ENCODE measurements around the gene KRT20.
A peak's percentile ranks its signal among the peaks of the same experiment; 100 is the strongest.
"Not testable (repeated sequence)": the region's sequence is repeated elsewhere in the genome, so short reads cannot be mapped to it uniquely, and the experiment has no call there.

KRT20 gene

DNA sequence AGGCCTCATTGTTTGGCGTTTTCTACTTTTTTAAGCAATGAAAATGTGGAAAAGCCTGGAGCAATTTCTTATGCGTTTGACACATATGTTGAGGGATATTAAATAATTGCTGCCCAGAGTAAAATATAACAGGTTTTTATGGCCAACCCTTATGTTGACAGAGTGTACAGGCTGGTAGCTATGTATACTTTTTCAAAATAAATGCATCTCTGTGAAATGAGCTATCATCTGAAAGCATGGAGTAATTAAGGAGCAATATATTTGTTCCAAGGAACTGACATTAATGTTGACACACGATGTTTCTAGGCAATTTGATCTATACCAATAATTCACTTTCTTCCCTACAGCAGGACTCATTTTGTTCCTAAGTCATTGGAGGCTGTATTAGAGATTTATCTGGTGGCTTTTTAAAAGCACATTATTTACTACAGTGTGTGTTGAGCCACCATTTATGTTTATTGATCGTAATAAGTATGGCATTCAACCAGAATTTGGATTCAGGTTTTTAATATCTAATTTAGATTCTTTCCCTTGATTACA, 11.9 kb upstream of the KRT20 start:
- peak in 2 of 3 experiments; percentile 16 to 73 for DNase-seq

DNA sequence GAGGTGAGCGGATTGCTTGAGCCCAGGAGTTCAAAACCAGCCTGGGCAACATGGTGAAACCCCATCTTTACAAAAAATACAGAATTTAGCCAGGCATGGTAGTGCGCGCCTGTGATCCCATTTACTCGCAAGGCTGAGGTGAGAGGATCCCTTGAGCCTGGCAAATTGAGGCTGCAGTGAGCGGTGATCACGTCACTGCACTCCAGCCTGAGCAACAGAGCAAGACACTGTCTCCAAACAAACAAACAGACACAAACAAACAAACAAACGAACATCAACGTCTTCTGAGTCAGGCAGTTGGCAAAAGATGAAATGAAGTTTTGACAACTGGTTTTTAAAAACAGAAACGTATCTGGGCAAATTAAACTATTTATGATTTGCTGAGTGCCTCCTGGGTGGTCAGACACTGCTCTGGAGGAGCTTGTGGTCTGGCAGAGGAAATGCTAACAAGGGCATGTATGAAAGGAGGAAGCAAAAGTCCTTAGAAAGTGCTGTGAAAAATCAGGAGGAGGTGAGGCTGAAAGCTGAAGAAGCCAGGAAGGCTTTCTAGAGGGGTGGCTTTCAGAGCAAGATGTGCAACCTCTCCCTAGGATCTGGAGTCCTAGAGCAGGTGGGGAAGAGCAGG, 10.2 kb upstream of the KRT20 start:
- no peak for DNase-seq

DNA sequence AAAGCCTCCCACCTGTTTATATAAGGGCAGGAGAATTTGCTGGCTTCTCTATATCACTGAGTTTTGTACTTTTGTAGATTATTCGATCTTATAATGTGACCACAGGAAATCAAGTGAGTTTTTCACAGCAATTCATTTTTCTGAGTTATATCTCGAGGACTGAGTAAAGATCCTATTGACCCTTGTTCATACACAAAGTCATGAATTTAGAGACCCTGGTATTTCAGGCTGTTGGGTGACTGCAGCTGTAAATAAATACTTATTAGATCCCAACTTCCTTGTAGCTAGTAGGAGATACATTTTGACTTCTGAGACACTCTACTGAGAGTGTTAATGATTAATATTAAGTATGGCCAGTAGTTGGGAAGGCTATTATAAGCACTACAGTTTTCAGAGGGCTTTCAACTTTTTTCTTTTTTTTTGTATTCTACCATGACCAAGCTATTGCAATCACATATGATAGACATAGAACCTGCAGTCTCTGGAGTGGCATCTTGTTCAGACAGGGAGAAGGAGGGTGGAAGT, 3.2 kb upstream of the KRT20 start:
- no peak for DNase-seq

DNA sequence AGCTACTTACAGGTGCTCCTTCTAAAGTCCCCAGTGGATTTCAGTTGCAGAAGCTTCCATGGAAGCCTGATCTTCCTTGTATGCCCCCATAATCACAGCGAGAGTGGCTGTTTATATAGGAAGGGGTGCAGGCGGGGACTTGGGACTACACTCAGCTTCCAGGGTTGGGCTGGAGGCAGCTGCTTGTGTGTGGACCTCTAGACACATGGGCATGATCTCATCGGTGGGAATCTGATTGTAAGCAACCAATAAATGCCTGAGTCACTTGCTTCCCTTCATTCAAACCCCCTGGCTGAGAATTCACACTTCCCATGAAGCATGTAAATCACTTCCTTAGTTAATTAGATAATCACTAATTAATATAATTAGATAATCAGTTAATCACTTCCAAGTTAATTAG, 1.0 kb upstream of the KRT20 start:
- DNase-seq: peak in 1 of 3 experiments; percentile 33

DNA sequence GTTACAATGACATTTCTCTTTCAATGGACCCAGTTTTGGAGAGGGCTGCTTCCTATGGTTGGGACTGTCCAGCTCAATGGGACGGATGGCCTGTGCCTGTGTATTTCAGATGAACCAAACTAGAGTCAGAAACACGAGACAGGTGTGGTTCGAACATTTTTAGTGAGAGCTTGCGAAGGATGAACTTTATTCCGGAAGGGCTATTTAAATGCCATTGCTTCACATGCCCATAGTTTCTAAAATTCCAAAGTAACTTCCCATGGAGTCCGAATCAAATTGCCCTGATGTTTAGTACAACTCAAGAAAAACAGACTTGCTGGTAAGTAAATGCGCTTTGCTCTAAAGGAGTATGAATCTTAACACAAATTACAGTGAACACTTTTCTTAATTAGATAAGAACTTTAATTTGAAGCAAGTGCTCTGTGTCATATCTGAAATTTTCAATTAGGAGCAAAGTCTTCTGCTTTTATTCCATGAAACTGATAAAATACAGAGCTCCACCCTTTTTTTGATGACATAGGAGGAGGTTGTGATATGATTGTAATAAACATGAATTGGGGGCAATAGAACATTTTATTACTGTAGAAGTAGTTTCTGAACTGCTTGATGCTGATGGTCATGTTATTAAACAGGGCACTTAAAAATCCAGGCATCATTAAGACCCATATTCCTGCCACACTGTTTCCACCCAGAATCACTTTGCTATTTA, 1.3 kb downstream of the KRT20 start:
- DNase-seq: no peak

DNA sequence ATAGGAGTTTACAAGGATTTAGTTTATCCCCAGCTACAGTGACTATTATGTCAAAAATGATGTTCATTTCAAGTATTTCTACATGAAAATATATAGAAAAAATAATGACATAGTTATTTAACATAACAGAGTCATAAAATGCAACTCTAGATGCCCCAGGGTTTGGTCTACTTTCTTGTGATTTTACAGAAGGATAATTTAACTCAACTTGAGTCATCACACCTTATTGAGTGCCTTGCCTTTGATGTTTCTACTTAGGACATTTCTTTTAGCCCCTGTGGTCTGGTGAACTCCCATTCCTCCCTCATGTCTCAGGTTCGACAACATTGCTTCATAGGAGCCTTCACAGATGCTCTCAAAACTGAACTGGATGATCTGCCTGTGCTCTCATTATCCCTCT, 2.0 kb downstream of the KRT20 start:
- no peak for DNase-seq

DNA sequence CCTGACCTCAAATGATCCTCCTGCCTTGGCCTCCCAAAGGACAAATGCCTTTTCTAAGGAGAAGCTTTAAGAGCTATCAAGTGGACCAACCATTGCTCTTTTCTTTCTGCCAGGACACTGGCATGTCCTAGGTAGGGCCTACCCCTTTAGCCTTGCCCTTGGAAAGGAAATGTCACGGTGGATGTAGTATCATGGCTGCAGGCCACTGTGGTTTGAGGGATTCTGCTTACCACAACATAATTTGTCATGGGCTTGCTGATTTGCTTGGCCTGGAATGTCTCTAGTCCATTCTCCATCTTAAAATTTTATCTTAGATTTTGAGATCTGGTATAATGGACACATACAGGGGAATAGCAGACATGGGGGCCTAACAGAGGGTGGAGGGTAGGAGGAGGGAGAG, 6.0 kb downstream of the KRT20 start:
- no peak for DNase-seq

DNA sequence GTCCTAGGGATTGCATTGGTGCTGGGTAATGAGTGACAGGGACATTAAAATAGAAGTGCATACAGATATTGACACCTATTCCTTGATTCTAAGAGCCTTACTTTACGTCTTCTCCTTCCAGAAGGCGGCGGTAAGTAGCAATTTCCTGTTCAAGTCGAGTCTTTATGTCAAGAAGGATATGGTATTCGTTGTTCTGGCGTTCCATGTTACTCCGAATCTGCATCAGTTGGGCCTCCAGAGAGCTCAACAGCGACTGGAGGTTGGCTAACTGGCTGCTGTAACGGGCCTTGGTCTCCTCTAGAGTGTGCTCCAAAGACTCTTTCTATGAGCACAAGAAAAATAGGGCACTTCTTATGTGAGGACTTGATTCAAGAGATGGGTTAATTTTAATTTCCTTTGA, 7.0 kb downstream of the KRT20 start:
- DNase-seq: no peak

DNA sequence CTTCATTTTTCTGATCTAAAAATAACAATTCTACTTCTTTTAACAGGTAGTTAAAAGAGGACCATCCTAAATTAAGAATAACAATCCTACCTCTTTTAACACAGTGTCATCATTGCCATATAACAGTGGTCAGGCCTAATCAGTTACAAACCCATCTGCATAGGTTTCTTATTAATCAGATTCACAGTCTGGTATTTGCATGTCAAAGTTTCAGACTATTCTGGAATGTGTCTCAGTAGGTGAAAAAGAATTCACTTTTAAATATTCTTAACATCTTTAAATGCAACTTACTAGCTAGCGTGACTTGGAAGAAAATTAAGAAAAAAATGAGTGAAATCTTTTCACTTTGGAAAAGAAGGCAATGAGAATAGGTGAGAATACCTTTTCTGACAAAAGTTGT, 11.2 kb downstream of the KRT20 start:
- DNase-seq: no peak

DNA sequence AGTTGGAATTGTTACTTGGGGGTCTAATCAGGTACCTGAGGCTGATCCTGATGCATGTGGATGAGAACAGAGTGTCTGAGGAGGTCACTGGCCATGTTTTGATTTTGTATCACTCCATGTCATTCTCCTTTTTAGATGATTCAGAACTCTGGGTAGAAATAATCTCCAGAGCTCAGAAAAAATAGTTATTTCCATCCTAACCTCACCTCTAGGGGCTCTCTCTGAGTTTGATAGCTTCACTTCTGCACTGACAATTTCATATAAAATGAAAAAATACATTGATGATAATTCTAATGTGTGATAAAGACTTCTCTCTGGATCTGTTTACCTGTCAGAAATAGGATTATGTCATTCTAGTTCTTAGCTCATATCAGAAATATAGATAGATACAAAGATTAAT, 11.8 kb downstream of the KRT20 start:
- no peak for DNase-seq

DNA sequence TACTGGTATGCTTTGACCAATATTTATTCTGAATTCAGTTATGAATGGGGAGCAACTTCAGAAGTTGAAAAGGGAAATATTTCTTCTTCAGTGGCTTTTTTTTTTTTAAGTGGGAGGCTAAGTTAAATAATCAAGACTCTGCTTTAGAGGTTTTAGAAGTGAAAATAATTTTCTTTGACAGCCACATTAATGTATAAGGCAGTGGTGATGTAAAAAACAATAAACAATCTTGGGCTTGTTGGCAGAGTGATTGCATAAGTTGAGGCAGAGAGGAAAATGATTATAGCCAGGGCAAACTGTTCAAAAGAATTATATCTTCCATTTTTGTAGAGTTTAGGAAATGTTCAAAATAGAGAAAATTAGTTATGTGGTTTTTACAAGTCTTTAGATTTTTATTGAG, 12.6 kb downstream of the KRT20 start:
- DNase-seq: no peak

DNA sequence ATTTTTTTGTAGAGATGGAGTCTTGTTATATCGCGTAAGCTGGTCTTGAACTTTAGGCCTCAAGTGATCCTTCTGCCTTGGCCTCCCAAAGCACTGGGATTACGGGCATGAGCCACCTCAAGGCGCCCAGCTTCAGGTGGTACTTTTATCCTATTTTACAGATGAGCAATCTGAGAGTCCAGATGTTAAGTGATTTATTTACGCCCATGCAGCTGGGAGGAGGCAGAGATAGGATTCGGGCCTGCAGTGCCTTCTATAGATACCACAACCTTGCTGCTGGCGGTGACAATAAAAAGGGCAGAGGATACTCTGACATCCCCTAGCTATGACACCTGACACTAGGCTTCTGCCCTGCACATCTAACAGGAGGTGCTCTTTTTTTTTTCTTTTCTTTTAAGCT, 13.7 kb downstream of the KRT20 start:
- DNase-seq: no peak

DNA sequence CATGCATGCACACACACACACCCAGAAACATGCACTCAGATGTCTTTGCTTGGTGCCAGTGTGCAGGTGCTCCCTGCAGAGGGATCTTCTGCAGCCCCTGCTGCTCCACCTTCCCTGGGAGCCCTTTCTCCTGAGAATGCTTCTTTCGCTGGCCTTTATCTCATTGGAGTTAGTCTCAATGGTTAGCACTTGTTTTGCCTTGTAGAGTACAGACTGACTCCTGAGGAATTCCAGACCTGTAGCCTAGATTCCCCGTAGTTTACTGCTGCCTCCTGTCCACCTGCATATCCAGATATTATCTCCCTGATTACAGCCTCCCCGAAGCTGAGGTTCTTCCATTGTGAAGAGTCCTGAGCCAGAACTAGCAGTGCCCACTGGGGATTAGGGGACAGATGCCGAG, 14.9 kb downstream of the KRT20 start:
- DNase-seq: no peak

DNA sequence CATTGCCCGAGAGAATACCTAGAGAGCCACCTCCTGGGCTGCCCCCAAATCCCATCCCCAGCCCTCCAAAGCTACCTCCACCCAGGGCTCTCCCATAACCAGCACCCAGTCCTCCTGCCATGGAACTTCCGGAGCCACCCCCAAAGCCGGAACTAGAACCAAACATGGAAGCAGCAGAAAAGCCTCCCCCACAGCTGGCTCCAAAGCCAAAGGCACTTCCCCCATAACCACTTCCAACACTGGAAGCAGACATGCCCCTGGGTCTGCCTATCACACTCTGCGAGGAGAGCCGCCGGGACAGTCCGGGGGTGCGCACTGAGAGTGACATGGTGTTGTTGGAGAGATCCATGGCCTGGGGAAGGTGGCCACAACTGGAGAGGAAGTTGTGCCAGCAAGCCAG, 18.2 kb downstream of the KRT20 start, which contains the start of gene KRT12:
TSS of gene KRT12 (minus strand) at position 386 of the 400 bp plus-strand sequence. CDS start at position 349, 37 bp downstream.
- no peak for DNase-seq

DNA sequence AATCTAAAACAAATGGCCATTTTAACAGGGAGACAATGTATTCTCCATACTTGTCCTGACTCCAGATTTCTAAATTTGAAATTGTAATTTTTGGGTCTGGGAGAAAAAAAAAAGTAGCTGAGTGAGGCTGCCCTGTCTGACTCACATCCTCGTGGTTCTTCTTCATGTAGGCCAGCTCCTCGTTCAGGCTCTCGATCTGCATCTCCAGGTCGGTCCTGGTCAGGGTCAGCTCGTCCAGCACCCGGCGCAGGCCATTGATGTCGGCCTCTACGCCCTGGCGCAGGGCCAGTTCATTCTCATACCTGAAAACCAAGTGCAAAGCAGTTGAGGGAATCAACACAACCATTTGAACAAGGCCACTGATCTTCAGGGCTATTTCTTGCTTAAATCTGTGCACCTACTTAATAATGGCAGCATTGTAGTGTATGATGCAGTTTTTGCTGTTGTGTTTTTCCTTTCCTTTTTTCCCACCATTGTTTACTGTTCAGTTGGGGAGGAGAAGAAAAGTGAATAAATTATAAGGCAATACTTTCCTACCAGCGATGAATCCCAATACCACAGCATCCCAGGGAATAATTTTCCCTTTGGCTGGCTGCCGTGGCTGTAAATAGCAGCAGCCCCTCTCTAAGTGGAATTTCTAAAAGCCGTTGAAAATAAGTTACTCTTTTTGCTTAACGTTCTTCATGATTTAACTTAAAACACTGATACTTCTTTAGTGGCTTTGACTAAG, 20.2 kb downstream of the KRT20 start:
- DNase-seq: no peak

DNA sequence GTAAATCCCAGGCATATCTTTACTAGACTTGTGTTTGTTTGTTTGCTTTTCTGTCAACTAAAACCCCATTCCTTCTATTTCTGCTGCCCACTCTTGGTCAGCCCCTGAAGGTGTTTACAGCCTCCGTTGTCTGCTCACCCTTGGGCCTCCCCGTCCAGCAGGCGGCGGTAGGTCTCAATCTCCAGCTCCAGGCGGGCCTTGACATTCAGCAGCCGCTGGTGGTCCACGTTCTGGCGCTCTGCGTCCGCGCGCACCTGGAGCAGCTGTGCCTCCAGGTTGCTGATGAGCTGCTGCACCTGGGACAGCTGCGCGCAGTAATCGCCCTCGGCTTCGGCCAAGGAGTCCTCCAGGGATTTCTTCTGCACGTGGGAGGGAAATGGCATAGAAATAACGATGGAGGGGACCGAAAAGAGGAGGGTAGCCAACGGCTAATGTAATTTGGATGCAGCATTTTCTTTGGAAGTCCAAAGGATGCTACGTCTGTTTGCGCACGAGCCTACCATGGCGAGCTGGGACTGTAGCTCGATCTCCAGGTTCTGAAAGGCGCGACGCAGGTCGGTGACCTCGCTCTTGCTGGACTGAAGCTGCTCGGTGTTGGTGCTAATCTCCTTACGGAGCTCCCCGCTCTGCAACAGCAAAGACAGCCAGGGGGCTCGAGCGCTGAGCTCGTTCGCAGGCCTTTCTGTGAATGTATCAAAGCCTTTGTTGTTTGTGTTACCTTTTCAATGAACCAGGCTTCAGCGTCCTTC, 21.9 kb downstream of the KRT20 start:
- no peak for DNase-seq

DNA sequence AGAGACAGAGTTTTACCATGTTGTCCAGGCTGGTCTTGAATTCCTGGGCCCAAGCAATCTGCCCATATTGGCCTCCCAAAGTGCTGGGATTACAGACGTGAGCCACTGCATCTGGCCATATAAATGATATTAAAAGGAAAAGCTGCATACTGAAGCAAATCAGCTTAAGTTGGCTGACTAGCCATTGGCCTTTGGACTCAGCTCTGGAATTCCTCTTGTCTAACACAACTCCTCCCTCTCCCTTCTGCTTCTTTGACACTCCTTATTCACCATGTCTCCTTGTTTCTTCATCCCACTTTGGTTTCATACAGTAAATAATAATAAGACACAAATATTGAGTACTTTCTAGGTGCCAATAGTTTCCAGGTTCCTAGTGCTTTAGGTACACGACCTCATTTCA, 25.5 kb downstream of the KRT20 start:
- no peak for DNase-seq

DNA sequence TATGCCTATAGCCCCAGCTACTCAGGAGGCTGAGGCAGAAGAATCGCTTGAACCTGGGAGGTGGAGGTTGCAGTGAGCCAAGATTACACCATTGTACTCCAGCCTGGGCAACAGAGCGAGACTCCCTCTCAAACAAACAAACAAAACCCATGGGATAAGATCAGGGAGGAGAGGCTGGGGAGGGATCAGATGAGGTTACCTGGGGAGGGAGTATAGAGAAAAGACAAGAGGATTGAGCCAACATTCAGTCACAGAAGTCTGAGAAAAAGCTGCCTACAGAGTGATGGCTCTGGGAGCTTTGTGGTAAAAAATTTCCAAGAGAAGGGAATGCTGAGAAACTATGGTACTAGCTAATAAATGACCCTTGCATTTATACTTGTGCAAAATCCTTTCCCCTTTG, 26.4 kb downstream of the KRT20 start:
- DNase-seq: not testable (repeated sequence)

DNA sequence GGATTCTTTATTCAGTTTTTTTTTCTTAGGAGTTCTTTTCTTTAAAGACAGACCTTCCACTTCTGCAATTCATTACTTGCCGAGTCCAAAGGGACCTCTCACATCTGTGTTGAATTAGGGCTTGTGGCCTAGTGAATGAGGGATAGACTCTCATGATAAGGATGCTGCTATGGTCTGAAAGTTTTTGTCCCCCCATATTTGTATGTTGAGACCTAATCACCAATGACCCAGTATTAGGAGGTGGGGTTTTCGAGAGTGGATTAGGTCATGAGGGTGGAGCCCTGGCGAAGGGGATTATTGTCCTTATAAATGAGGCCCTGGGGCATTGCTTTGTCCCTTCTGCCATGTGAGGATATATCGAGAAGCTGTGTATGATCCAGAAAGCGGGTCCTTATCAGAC, 27.5 kb downstream of the KRT20 start:
- DNase-seq: peak in 1 of 3 experiments; percentile 53

DNA sequence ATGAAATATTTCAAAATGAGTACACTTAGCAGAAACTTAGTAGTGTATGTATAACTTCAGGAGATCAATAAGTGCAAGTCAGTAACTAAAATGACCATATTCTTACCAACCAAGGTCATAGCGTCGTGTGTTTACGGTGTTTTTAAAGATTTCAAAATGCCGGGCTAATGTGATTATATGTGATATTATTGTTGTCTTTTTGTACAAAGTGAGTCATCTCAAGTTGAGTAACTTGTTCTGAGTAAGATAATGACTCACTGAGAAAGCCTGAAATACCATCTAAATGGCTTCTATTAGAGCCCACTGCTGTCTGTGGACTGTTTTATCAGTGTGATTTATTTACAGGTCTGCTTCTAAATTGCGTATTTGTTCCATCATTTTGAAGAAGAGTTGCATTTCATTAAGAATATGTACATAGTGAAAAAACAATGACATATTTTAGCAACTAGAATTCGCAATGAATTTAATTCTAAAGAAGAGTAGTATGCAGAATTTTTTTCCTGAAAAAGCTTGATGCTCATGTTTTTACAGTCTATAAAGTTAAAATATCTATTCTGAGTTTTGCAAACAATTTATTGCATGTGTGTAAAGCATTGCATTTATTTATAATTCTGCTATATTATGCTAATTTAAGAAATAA, 30.7 kb downstream of the KRT20 start:
- DNase-seq: peak in 1 of 3 experiments; percentile 5

DNA sequence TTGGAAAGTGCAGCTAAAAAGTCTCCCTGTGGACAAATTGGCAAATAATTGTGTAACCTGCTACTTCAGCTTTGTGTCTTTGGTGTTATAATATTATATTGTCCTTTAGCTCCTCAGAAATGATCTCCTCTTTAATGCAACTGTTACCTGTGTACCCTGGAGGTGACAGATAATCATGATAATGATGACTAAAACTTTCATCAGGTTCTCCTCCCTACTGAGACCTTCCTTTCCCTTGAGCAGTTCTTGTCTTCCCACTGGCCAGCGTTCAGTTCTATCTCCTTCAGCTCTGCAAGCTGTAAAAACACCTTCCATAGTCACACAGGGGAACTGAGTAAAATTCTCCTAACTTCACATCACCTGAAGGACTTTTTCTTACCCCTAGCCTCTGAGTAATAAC, 32.7 kb downstream of the KRT20 start:
- no peak for DNase-seq

DNA sequence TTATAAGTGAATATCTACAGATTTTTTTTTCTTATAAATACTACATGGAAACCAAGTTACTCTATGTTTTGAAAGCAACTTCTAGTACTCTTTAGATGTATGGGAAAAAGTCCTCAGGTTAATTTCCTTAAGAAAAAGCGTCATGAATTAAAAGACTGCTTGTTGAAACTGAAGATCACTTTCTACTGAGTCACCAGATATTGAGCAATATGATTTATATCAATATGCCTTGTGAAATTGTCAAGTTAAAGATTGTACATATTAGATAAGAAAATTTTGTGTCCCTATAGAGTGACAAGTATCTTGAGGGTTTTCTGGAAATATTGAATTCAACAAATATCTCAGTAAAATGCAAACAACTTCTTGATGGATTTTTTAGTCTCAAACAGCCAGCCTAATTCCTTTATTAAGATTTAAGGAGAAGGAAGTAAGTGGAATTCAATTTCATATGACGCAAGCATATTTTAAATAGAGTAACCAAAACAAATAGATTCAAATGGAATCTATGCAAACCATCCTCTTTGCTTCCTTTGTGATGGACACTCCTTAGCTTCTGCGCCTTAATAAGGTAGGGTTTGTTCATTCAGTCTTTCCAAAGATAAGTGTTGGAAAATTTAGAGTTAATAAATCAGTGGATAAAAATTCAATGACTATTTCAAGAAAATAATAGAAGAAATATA, 34.6 kb downstream of the KRT20 start:
- no peak for DNase-seq
